ENCODE data around the gene EVA1B. TPM values are rescaled to one million over a fixed set of nuclear protein-coding genes. Genes with fewer than 3 reads are reported as not detected.

Gene EVA1B
- total RNA-seq, 4 donors from 2014 or later, result 4.4 to 24.8 (median 10.4) TPM

DNA sequence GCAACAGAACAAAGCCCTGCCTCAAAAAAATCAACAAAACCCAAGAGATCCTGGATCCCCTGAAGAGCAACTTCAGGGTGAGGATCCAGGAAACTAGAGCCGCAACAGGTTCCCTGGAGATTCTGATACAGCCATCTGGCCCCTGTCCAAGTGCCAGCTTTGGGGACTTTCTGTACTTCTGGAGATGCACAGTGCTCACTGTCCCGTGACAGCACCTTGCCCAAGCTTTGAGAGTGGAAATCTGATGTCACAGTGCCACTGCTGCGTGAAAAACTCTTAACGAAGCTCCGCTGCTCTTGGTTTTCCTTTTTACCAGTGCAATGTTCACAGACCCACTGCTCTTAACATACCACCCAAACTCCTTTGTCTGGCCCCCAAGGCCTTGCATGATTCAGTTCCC lies 35.9 kb upstream of the EVA1B start:
- in situ Hi-C loops (cut with MboI; ENCODE audit: low pct_ligation_motif_present in 1 of 4, low pct_unique_long_range_greater_than_20kb in 1 of 4, low sequenced_read_pairs in 3 of 4), result no loop called here
- no peak for DNase-seq
- TF ChIP-seq POLR2A (IDR thresholded peaks at IDR 0.05), result no peak
- TF ChIP-seq, protein P1, sequence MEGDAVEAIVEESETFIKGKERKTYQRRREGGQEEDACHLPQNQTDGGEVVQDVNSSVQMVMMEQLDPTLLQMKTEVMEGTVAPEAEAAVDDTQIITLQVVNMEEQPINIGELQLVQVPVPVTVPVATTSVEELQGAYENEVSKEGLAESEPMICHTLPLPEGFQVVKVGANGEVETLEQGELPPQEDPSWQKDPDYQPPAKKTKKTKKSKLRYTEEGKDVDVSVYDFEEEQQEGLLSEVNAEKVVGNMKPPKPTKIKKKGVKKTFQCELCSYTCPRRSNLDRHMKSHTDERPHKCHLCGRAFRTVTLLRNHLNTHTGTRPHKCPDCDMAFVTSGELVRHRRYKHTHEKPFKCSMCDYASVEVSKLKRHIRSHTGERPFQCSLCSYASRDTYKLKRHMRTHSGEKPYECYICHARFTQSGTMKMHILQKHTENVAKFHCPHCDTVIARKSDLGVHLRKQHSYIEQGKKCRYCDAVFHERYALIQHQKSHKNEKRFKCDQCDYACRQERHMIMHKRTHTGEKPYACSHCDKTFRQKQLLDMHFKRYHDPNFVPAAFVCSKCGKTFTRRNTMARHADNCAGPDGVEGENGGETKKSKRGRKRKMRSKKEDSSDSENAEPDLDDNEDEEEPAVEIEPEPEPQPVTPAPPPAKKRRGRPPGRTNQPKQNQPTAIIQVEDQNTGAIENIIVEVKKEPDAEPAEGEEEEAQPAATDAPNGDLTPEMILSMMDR (IDR thresholded peaks at IDR 0.05), result no peak
- no peak for TF ChIP-seq EP300 (IDR thresholded peaks at IDR 0.05; ENCODE audit: low read depth)
- TF ChIP-seq POLR2AphosphoS5 (IDR thresholded peaks at IDR 0.05), result no peak
- intact Hi-C loops (cut with DNase I; ENCODE audit: low total_unique reads), result no loop called here
- no peaks in the 10 kb centered on the region for H3K27me3 ChIP-seq
- no peaks in the 10 kb centered on the region for H3K4me1 ChIP-seq
- H3K36me3 ChIP-seq, result peaks cover 0 to 27% (median 13%) of the 10 kb centered on the region in 4 donors
- WGBS, 2 donors (ENCODE audit: low coverage in 1 of 2), result 92% methylated on average over 5 of the region's 5 CpGs; no CpG with 5 or more reads in 1 of the 2 donors
- H3K27ac ChIP-seq, result no peak overlapping the region
- no peaks in the 10 kb centered on the region for H3K9me3 ChIP-seq
- H3K4me3 ChIP-seq, result no peak overlapping the region

DNA sequence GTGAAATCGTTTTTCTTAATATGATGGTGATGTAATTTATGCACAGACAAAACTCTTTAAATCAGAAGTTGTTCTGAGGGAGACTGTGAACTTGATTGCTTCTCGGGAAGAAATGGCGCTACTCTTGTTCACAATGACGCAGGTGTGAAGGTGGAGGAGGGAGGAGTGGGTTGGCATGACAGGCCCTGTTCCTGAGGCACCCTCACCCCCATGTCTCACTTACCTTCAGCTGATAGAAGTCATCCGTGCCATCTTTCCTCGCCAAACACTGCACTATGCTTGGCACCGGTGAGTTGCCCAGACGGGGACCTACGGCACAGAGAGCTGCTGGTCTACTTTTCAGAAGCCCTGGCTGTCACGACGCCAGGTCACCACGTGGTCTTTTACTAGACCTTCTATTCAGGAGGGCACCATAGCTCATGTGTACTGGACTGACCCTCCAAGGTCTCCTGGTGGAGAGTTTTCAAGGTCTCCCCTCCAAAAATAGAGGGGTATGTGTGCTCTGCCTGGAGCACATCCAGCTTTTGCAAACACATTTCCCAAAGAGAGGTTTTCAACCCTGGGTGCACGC lies 35.2 kb upstream of the EVA1B start:
- peaks cover 0 to 35% (median 16%) of the 10 kb centered on the region in 4 donors for H3K36me3 ChIP-seq
- in situ Hi-C loops (cut with MboI; ENCODE audit: low pct_ligation_motif_present in 1 of 4, low pct_unique_long_range_greater_than_20kb in 1 of 4, low sequenced_read_pairs in 3 of 4) (no loop called here), intact Hi-C loops (cut with DNase I; ENCODE audit: low total_unique reads) (no loop called here)
- H3K27me3 ChIP-seq, result no peaks in the 10 kb centered on the region
- no peaks in the 10 kb centered on the region for H3K9me3 ChIP-seq
- DNase-seq, result no peak
- no peak overlapping the region for H3K27ac ChIP-seq
- no peaks in the 10 kb centered on the region for H3K4me1 ChIP-seq
- TF ChIP-seq, protein P1 (IDR thresholded peaks at IDR 0.05), result no peak
- 90% methylated on average over 11 of the region's 13 CpGs; no CpG with 5 or more reads in 1 of the 2 donors for WGBS, 2 donors (ENCODE audit: low coverage in 1 of 2)
- H3K4me3 ChIP-seq, result no peak overlapping the region

- Histone ChIP-seq H3K9me3 (no peaks in the 10 kb centered on the region), H3K4me3 (no peak overlapping the region), H3K27ac (no peak overlapping the region), H3K4me1 (peaks cover 4 to 15% (median 13%) of the 10 kb centered on the region in 4 donors), H3K36me3 (peaks cover 0 to 29% (median 11%) of the 10 kb centered on the region in 4 donors), H3K27me3 (no peaks in the 10 kb centered on the region)
- DNase-seq, result no peak
- WGBS, 2 donors (ENCODE audit: low coverage in 1 of 2), result 82 to 100% methylated on average over 1 to 4 of the region's 4 CpGs
- TF ChIP-seq, protein P1 (IDR thresholded peaks at IDR 0.05), result no peak
- TF ChIP-seq EP300 (IDR thresholded peaks at IDR 0.05; ENCODE audit: low read depth) (no peak), POLR2AphosphoS5 (IDR thresholded peaks at IDR 0.05) (no peak), POLR2A (IDR thresholded peaks at IDR 0.05) (no peak)
- intact Hi-C loops (cut with DNase I; ENCODE audit: low total_unique reads) (no loop called here), in situ Hi-C loops (cut with MboI; ENCODE audit: low pct_ligation_motif_present in 1 of 4, low pct_unique_long_range_greater_than_20kb in 1 of 4, low sequenced_read_pairs in 3 of 4) (no loop called here)
Observed at GRCh38 chr1:36355811-36356210, 32.4 kb upstream of the EVA1B start.

DNA sequence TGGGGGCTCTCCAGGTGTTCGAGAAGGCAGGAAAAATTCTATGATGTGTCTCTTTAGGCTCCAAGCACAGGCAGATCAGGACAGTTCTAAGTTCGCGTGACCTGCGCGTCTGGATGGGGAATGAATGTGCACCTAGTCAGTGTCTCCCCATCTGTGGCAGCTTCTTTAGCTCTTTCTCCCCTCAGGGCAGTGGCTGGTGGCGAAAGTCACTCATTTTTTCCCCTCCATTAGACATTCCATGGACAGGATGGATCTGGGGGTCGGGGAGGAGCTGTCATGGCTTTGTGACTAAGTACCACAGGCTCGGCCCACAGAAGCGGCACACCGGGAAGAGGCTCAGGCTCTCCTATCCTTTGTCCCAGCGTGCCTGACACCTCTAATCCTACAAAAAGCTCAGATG lies 31.0 kb upstream of the EVA1B start:
- in situ Hi-C loops (cut with MboI; ENCODE audit: low pct_ligation_motif_present in 1 of 4, low pct_unique_long_range_greater_than_20kb in 1 of 4, low sequenced_read_pairs in 3 of 4) (no loop called here), intact Hi-C loops (cut with DNase I; ENCODE audit: low total_unique reads) (no loop called here)
- TF ChIP-seq EP300 (IDR thresholded peaks at IDR 0.05; ENCODE audit: low read depth) (no peak), POLR2AphosphoS5 (IDR thresholded peaks at IDR 0.05) (no peak), POLR2A (IDR thresholded peaks at IDR 0.05) (no peak)
- TF ChIP-seq, protein P1 (IDR thresholded peaks at IDR 0.05), result no peak
- DNase-seq, result no peak
- Histone ChIP-seq H3K27ac (no peak overlapping the region), H3K4me1 (peaks cover 4 to 28% (median 24%) of the 10 kb centered on the region in 4 donors), H3K9me3 (no peaks in the 10 kb centered on the region), H3K27me3 (no peaks in the 10 kb centered on the region), H3K4me3 (no peak overlapping the region), H3K36me3 (peaks cover 0 to 29% (median 11%) of the 10 kb centered on the region in 4 donors)
- 97% methylated on average over 11 of the region's 11 CpGs; no CpG with 5 or more reads in 1 of the 2 donors for WGBS, 2 donors (ENCODE audit: low coverage in 1 of 2)

Measured in transverse colon (tissue), 4 donors.